OCI-LY3 (cell line): Measurements from ENCODE around the gene PPP1R9A.

ENCODE experiments used
- EZH2phosphoT487 ChIP-seq: fragments of 200-600 bp; shearing (Covaris generic); IDR thresholded peaks from 2 replicates; pipeline ENCODE4 v1.6.1; 2018; ENCODE audit warnings: antibody characterized with exemption, mixed run types, low read depth
- TF ChIP-seq, protein P1 (sequence below): fragments of 200-600, 300-600 bp; sonication (generic); IDR thresholded peaks from 2 replicates; pipeline ENCODE4 v1.5.1; 2014; ENCODE audit warnings: antibody characterized with exemption, low read length, low read depth

DNA sequence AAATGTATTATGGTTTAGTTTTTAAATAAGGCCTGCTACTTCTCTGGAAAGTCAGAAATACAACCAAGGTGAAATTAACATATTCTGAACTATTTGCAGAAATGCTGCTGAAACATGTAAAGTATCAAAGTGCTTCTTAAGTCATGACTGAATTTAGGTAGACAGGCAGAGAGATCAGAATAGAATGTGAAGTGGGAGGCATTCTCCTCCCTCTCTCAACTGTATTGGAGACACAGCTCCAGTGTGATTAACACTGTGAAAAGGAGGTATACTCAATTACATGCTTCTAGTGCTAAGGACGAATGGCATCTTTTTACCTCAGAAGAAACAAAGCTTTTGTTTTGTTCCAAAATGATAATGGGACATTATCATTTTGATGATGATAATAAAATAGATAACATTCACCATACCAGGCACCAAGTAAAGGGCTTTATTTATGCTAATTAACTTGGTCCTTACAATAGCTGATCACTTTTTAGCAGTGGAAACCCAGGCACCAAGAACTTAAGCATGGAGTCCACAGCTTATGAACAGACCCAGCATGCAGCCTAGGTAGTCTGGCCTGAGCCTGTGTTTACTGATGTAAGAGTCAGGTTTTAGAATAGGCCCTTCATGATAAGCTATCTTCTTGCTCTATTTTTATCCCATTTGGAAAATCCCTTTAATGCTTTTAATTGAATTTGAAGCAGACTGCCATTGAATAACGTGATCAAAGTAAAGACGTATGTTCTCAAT, 26.0 kb downstream of the PPP1R9A start:
- no peak for TF ChIP-seq EZH2phosphoT487
- TF ChIP-seq, protein P1, sequence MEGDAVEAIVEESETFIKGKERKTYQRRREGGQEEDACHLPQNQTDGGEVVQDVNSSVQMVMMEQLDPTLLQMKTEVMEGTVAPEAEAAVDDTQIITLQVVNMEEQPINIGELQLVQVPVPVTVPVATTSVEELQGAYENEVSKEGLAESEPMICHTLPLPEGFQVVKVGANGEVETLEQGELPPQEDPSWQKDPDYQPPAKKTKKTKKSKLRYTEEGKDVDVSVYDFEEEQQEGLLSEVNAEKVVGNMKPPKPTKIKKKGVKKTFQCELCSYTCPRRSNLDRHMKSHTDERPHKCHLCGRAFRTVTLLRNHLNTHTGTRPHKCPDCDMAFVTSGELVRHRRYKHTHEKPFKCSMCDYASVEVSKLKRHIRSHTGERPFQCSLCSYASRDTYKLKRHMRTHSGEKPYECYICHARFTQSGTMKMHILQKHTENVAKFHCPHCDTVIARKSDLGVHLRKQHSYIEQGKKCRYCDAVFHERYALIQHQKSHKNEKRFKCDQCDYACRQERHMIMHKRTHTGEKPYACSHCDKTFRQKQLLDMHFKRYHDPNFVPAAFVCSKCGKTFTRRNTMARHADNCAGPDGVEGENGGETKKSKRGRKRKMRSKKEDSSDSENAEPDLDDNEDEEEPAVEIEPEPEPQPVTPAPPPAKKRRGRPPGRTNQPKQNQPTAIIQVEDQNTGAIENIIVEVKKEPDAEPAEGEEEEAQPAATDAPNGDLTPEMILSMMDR, result no peak
